Activated T-helper 17 cell treated with anti-CD3 and anti-CD28 coated beads, Interleukin-2, amount 50 U/mL, for 72 hours (primary cell): ENCODE measurements around the gene MRPS27. TPM values are rescaled to one million over a fixed set of nuclear protein-coding genes. Genes with fewer than 3 reads are reported as not detected.
"Not testable (repeated sequence)": the region's sequence is repeated elsewhere in the genome, so short reads cannot be mapped to it uniquely, and the experiment has no call there.

ENCODE experiments used
- ATAC-seq: fragments of 150-1000 bp; cut with Tn5 transposase; replicated peaks from 2 replicates; pipeline ENCODE4 v1.10.0; 2021; ENCODE audit warnings: mild to moderate bottlenecking, moderate library complexity
- H3K27ac Mint-ChIP-seq: one replicate; pipeline ENCODE4 v1.8.0; 2022; ENCODE audit warnings: mixed read lengths
- H3K27me3 Mint-ChIP-seq: one replicate; pipeline ENCODE4 v1.8.0; 2022; ENCODE audit warnings: mixed read lengths
- H3K36me3 Mint-ChIP-seq: one replicate; pipeline ENCODE4 v1.8.0; 2022; ENCODE audit warnings: low read depth, mild to moderate bottlenecking, mixed read lengths
- H3K4me1 Mint-ChIP-seq: one replicate; pipeline ENCODE4 v1.8.0; 2022; ENCODE audit warnings: mixed read lengths
- H3K4me3 Mint-ChIP-seq: one replicate; pipeline ENCODE4 v1.8.0; 2022; ENCODE audit warnings: mild to moderate bottlenecking, mixed read lengths
- H3K9me3 Mint-ChIP-seq: one replicate; pipeline ENCODE4 v1.8.0; 2022; ENCODE audit warnings: mixed read lengths
- total RNA-seq, 2 donors: library from RNA; stranded (reverse); gene quantifications; one replicate each; pipeline ENCODE4 v1.2.3, GENCODE V29; 2022

The MRPS27 gene
- total RNA-seq, 2 donors from 2014 or later = 71.2 to 88.3 TPM

GRCh38 chr5:72188166-72188565 is 131.9 kb downstream of the MRPS27 start:
- Mint-ChIP-seq H3K9me3 (no peaks in the 10 kb centered on the region), H3K36me3 (no peaks in the 10 kb centered on the region), H3K27ac (no peak overlapping the region), H3K27me3 (peaks cover 50% of the 10 kb centered on the region), H3K4me1 (no peaks in the 10 kb centered on the region), H3K4me3 (no peak overlapping the region)
- ATAC-seq = no peak

GRCh38 chr5:72187388-72188075 is 132.5 kb downstream of the MRPS27 start:
- H3K27ac Mint-ChIP-seq = no peak overlapping the region
- no peaks in the 10 kb centered on the region for H3K4me1 Mint-ChIP-seq
- H3K27me3 Mint-ChIP-seq = peaks cover 52% of the 10 kb centered on the region
- no peaks in the 10 kb centered on the region for H3K36me3 Mint-ChIP-seq
- H3K4me3 Mint-ChIP-seq = no peak overlapping the region
- no peak for ATAC-seq
- H3K9me3 Mint-ChIP-seq = no peaks in the 10 kb centered on the region

- Mint-ChIP-seq H3K4me1 (no peaks in the 10 kb centered on the region), H3K36me3 (no peaks in the 10 kb centered on the region), H3K9me3 (no peaks in the 10 kb centered on the region), H3K27me3 (peaks cover 50% of the 10 kb centered on the region), H3K27ac (no peak overlapping the region), H3K4me3 (no peak overlapping the region)
- ATAC-seq = no peak
Measured at GRCh38 chr5:72185496-72186329, 134.3 kb downstream of the MRPS27 start.

GRCh38 chr5:72184408-72184807 is 135.6 kb downstream of the MRPS27 start:
- Mint-ChIP-seq H3K27ac (no peak overlapping the region), H3K27me3 (peaks cover 46% of the 10 kb centered on the region), H3K4me3 (no peak overlapping the region), H3K4me1 (no peaks in the 10 kb centered on the region), H3K36me3 (no peaks in the 10 kb centered on the region), H3K9me3 (no peaks in the 10 kb centered on the region)
- no peak for ATAC-seq

- H3K9me3 Mint-ChIP-seq = no peaks in the 10 kb centered on the region
- H3K27me3 Mint-ChIP-seq = peaks cover 46% of the 10 kb centered on the region
- H3K27ac Mint-ChIP-seq = no peak overlapping the region
- no peaks in the 10 kb centered on the region for H3K36me3 Mint-ChIP-seq
- no peak overlapping the region for H3K4me3 Mint-ChIP-seq
- no peaks in the 10 kb centered on the region for H3K4me1 Mint-ChIP-seq
- ATAC-seq = no peak
Measured at GRCh38 chr5:72183101-72183520, 136.9 kb downstream of the MRPS27 start.

GRCh38 chr5:72182686-72183085 is 137.4 kb downstream of the MRPS27 start:
- H3K36me3 Mint-ChIP-seq = no peaks in the 10 kb centered on the region
- no peak overlapping the region for H3K27ac Mint-ChIP-seq
- no peak overlapping the region for H3K4me3 Mint-ChIP-seq
- no peaks in the 10 kb centered on the region for H3K4me1 Mint-ChIP-seq
- ATAC-seq = no peak
- H3K27me3 Mint-ChIP-seq = peaks cover 46% of the 10 kb centered on the region
- no peaks in the 10 kb centered on the region for H3K9me3 Mint-ChIP-seq

GRCh38 chr5:72180925-72181324 is 139.1 kb downstream of the MRPS27 start:
- ATAC-seq = no peak
- Mint-ChIP-seq H3K27ac (no peak overlapping the region), H3K4me3 (no peak overlapping the region), H3K36me3 (no peaks in the 10 kb centered on the region), H3K9me3 (no peaks in the 10 kb centered on the region), H3K4me1 (no peaks in the 10 kb centered on the region), H3K27me3 (peaks cover 46% of the 10 kb centered on the region)

- H3K9me3 Mint-ChIP-seq = no peaks in the 10 kb centered on the region
- H3K4me1 Mint-ChIP-seq = no peaks in the 10 kb centered on the region
- no peak overlapping the region for H3K4me3 Mint-ChIP-seq
- ATAC-seq = no peak
- H3K27ac Mint-ChIP-seq = no peak overlapping the region
- H3K27me3 Mint-ChIP-seq = peaks cover 51% of the 10 kb centered on the region
- no peaks in the 10 kb centered on the region for H3K36me3 Mint-ChIP-seq
Measured at GRCh38 chr5:72179816-72180440, 140.1 kb downstream of the MRPS27 start.

- no peak overlapping the region for H3K27ac Mint-ChIP-seq
- ATAC-seq = no peak
- H3K27me3 Mint-ChIP-seq = peaks cover 46% of the 10 kb centered on the region
- H3K9me3 Mint-ChIP-seq = no peaks in the 10 kb centered on the region
- H3K36me3 Mint-ChIP-seq = no peaks in the 10 kb centered on the region
- H3K4me3 Mint-ChIP-seq = no peak overlapping the region
- no peaks in the 10 kb centered on the region for H3K4me1 Mint-ChIP-seq
Measured at GRCh38 chr5:72179028-72179815, 140.8 kb downstream of the MRPS27 start.

GRCh38 chr5:72177538-72177937 is 142.5 kb downstream of the MRPS27 start:
- no peak for ATAC-seq
- H3K9me3 Mint-ChIP-seq = no peaks in the 10 kb centered on the region
- H3K27ac Mint-ChIP-seq = no peak overlapping the region
- no peaks in the 10 kb centered on the region for H3K4me1 Mint-ChIP-seq
- peaks cover 39% of the 10 kb centered on the region for H3K27me3 Mint-ChIP-seq
- H3K36me3 Mint-ChIP-seq = no peaks in the 10 kb centered on the region
- H3K4me3 Mint-ChIP-seq = no peak overlapping the region

GRCh38 chr5:72172786-72173185 is 147.3 kb downstream of the MRPS27 start:
- Mint-ChIP-seq H3K4me1 (peaks cover 6% of the 10 kb centered on the region), H3K9me3 (no peaks in the 10 kb centered on the region), H3K36me3 (no peaks in the 10 kb centered on the region), H3K27ac (no peak overlapping the region), H3K27me3 (peaks cover 38% of the 10 kb centered on the region), H3K4me3 (no peak overlapping the region)
- no peak for ATAC-seq

- peaks cover 43% of the 10 kb centered on the region for H3K27me3 Mint-ChIP-seq
- peak; percentile 97 for ATAC-seq
- no peaks in the 10 kb centered on the region for H3K36me3 Mint-ChIP-seq
- peak overlapping the region; percentile 9 for H3K4me3 Mint-ChIP-seq
- H3K9me3 Mint-ChIP-seq = no peaks in the 10 kb centered on the region
- peak overlapping the region; percentile 29 for H3K27ac Mint-ChIP-seq
- peaks cover 6% of the 10 kb centered on the region for H3K4me1 Mint-ChIP-seq
Measured at GRCh38 chr5:72171667-72172066, 148.4 kb downstream of the MRPS27 start.

GRCh38 chr5:72171181-72171580 is 148.9 kb downstream of the MRPS27 start:
- not testable (repeated sequence) for H3K4me1 Mint-ChIP-seq

GRCh38 chr5:72170101-72170500 is 149.9 kb downstream of the MRPS27 start:
- H3K4me1 Mint-ChIP-seq = peaks cover 6% of the 10 kb centered on the region
- no peaks in the 10 kb centered on the region for H3K9me3 Mint-ChIP-seq
- no peak overlapping the region for H3K4me3 Mint-ChIP-seq
- peaks cover 36% of the 10 kb centered on the region for H3K27me3 Mint-ChIP-seq
- H3K36me3 Mint-ChIP-seq = no peaks in the 10 kb centered on the region
- no peak overlapping the region for H3K27ac Mint-ChIP-seq
- no peak for ATAC-seq

More at GRCh38 chr5:72171181-72171580, 148.9 kb downstream of the MRPS27 start:
- ATAC-seq, H3K36me3 Mint-ChIP-seq, H3K9me3 Mint-ChIP-seq: not testable (repeated sequence)
- peak overlapping the region; percentile 9 for H3K4me3 Mint-ChIP-seq
- H3K27ac Mint-ChIP-seq = peak overlapping the region; percentile 29
- peaks cover 42% of the 10 kb centered on the region for H3K27me3 Mint-ChIP-seq
